Left ventricle myocardium superior (tissue), 1 donor: Measurements from ENCODE around the gene NOP10. TPM values are rescaled to one million over a fixed set of nuclear protein-coding genes. Genes with fewer than 3 reads are reported as not detected.
"Not testable (repeated sequence)": the region's sequence is repeated elsewhere in the genome, so short reads cannot be mapped to it uniquely, and the experiment has no call there.

Source experiments
- ATAC-seq: fragments of 200-7000 bp; cut with Tn5 transposase; one replicate; pipeline ENCODE4 v1.9.1; 2020; ENCODE audit warnings: mild to moderate bottlenecking, moderate library complexity
- DNase-seq: peaks from one replicate; pipeline ENCODE4 v3.0.0-alpha.2; 2020
- intact Hi-C: fragments of 100-400 bp; cut with micrococcal nuclease; formaldehyde crosslinking; loops from one replicate; pipeline ENCODE4 v1.11.0; 2022
- long read RNA-seq: library from polyadenylated mRNA; unstranded; transcript quantifications from one replicate; pipeline ENCODE4 v2.0.0, GENCODE V29; 2021
- total RNA-seq: library from RNA; stranded (reverse); fragmentation: NEBNext Ultra II Directional; extraction: Animal tissue kit (Norgen Biotek cat#: 25700); gene quantifications from one replicate; pipeline ENCODE4 v1.2.1, GENCODE V29; 2021
- donor health status: DM: no; HTN: yes; CAD: no; lungs with severe emphysema.

NOP10 gene
- total RNA-seq, result 146 TPM
- long read RNA-seq, transcript NOP10-201 (2 exons, 554 nt), result major isoform, 94 of 95 reads
- long read RNA-seq, partial matches to known transcripts, result 1 of 95 reads
- long read RNA-seq, other reads (novel, unspliced or antisense), result 0 of 95 reads

- intact Hi-C loops, result loop anchor here (10.0 kb wide), 1 partner anchor 98 kb away; no protein-coding TSS in a partner anchor
- ATAC-seq, result peak; percentile 95
Observed at GRCh38 chr15:34342737-34343575, at the start of gene NOP10, which contains the start of gene NUTM1. Gene NOP10 (minus strand): TSS chr15:34343136. CDS start chr15:34343073, 63 bp downstream. Gene NUTM1 (plus strand): TSS chr15:34343315. CDS start chr15:34343697, 382 bp downstream.

DNA sequence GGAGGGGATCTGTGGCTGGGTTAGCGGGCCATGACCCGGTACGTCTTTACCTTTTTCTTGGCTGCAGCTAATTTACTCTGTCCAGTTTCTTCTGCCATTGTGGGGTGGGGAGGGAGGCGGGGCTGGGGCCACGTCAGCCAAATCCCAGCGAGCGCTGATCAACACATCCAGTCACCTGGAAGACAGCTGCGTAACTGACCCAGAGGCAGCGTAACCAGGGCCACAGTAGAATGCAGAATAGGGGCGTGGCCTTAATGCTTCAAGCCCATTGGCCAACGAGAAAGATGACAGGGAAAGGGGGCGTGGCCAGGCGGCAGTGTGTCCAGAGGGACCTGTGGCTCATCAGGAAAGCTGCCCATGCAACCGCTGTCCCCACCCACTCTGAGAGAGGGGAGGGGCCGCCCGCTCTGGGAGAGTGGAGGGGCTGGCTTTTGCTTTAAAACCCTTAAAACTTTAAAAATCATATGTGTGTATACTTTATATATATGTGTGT, 46.7 kb upstream of the NOP10 start:
- DNase-seq, ATAC-seq, intact Hi-C loops: not testable (repeated sequence)

More at GRCh38 chr15:34342737-34343575, at the start of gene NOP10, which contains the start of gene NUTM1:
- DNase-seq, result peak; percentile 91

GRCh38 chr15:34381829-34382521, 39.0 kb upstream of the NOP10 start:
- DNase-seq, intact Hi-C loops: not testable (repeated sequence)
- peak; percentile 86 for ATAC-seq

- ATAC-seq, DNase-seq, intact Hi-C loops: not testable (repeated sequence)
Observed at GRCh38 chr15:34380491-34380890, 37.6 kb upstream of the NOP10 start.

- no peak for ATAC-seq
- intact Hi-C loops, result no loop called here
Observed at GRCh38 chr15:34376856-34377255, 33.9 kb upstream of the NOP10 start.

GRCh38 chr15:34375541-34375940, 32.6 kb upstream of the NOP10 start:
- intact Hi-C loops, ATAC-seq, DNase-seq: not testable (repeated sequence)

More at GRCh38 chr15:34376856-34377255, 33.9 kb upstream of the NOP10 start:
- no peak for DNase-seq

DNA sequence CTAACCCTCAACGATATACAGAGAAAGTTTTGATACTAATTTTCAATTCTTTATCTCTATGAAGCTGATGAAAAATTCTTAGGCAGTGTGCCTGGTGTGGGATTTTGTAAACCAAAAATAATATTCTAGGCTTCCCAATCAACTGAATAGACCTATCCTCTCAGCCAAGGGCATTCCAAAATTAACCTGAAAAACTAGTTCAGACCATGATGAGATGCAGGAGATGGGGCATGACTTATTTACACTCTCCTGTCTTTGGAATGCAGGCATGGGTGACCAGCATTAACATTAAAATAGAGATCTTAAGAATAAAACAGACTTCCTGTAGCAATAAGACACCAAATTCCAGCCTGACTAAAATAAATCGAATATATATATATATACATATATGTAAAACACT, 31.9 kb upstream of the NOP10 start:
- no peak for DNase-seq
- intact Hi-C loops, result no loop called here
- no peak for ATAC-seq

- DNase-seq (no peak), ATAC-seq (no peak)
- intact Hi-C loops, result no loop called here
Observed at GRCh38 chr15:34373951-34374350, 31.0 kb upstream of the NOP10 start.

DNA sequence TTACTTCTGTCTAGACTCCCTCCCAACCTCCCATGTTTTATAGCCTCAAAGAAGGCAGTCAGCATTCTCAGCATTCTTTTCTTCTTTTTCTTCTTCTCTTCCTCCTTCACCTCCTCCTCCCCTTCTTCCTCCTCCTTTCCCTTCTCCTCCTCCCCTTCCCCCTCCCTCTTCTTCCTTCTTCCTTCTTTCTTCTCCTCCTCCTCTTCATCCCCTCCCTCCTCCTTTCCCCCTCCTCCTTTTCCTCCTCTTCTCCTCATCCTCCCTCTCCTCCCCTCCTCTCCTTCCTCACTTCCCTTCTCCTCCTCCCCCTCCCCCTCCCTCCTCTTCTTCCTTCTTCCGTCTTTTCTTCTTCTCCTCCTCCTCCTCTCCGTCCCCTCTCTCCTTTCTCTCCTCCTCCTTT, 27.7 kb upstream of the NOP10 start:
- ATAC-seq (no peak), DNase-seq (no peak)
- intact Hi-C loops, result no loop called here

DNA sequence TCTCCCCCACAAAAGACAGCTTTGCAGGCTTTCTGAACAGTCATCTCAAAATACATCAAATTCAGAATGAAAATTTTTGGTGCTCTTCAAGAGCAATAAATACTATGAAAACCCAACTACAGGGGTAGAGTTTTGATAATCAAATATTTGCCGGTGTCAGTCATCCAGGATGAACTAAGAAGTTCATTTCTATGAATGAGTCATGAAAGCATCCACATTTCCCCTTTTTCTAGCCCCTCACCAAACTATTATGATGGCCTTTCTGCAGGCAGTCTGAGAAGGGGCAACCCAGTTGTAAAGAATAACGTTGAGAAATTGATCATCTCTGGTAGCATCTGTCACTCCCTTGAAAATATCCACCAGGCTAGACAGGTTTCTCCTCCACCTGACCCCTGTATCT, 27.2 kb upstream of the NOP10 start:
- intact Hi-C loops, result no loop called here
- ATAC-seq (no peak), DNase-seq (no peak)

GRCh38 chr15:34367101-34368081, 24.5 kb upstream of the NOP10 start, which contains the start of gene LPCAT4:
Gene LPCAT4 (minus strand): TSS chr15:34367196. CDS start chr15:34367100, 96 bp downstream.
- peak; percentile 94 for DNase-seq
- intact Hi-C loops, result no loop called here
- ATAC-seq, result peak; percentile 93

DNA sequence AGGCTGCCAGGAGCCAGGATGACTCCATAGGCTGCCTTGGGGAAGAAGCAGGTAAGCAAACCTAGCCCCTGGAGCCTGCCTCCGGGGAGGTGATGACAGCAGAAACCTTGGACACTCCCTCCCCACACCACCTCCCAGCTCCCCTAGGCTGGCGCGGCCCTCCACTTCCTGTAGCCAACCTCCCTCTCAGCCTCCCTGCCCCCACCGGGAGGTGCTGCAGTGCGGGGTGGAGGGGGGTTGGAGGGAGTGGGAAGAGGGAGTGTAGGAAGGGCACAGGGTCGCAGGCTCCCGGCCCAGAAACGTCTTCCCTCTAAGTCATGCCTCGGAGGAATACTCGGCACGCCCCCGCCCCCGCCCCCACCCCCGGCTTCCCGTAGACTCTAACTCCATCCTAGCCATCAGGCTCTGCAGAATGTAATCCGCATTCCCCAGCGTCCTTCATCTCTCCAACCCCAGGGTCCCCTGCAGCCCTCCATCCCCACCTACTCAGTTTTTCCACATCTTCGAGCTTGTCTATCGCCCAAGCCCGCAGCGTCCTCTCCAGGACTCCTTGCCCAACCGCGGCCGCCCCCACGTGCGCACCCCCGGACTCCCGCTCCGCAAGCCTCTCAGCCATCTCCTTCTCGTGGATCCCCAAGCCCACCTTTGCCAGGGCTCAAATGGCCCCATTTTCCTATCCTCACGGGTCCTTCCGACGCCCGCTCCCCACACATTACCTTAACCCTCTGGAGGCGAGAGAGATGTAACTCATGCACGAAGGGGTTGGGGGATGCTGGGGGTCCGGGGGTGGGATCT, 23.5 kb upstream of the NOP10 start:
- peak; percentile 83 for DNase-seq
- peak; percentile 72 for ATAC-seq
- intact Hi-C loops, result no loop called here

GRCh38 chr15:34365836-34366235, 22.9 kb upstream of the NOP10 start:
- DNase-seq (no peak), ATAC-seq (peak; percentile 30)
- intact Hi-C loops, result no loop called here

GRCh38 chr15:34365091-34365825, 22.3 kb upstream of the NOP10 start:
- intact Hi-C loops, result no loop called here
- ATAC-seq, result peak; percentile 14
- DNase-seq, result peak; percentile 69

DNA sequence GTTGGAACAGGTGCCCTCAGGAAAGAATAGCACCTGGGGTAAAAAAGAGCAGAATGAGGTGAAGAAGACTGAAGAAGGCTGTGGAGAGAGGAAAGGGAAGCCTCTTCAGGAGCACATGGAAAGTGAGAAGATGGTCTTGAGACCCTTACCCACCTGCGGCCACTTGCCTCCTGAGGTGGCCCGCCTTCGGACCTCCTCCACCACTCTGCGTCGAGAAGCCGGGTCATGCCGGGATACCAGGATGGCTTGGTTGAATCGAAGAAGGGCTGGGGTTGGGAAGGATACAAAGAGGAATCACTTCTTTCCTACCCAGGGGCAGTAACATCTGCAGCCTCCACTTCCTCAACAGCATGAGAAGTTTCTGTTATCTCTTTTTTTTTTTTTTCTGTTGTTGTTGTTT, 21.1 kb upstream of the NOP10 start:
- intact Hi-C loops, result no loop called here
- DNase-seq (no peak), ATAC-seq (no peak)

DNA sequence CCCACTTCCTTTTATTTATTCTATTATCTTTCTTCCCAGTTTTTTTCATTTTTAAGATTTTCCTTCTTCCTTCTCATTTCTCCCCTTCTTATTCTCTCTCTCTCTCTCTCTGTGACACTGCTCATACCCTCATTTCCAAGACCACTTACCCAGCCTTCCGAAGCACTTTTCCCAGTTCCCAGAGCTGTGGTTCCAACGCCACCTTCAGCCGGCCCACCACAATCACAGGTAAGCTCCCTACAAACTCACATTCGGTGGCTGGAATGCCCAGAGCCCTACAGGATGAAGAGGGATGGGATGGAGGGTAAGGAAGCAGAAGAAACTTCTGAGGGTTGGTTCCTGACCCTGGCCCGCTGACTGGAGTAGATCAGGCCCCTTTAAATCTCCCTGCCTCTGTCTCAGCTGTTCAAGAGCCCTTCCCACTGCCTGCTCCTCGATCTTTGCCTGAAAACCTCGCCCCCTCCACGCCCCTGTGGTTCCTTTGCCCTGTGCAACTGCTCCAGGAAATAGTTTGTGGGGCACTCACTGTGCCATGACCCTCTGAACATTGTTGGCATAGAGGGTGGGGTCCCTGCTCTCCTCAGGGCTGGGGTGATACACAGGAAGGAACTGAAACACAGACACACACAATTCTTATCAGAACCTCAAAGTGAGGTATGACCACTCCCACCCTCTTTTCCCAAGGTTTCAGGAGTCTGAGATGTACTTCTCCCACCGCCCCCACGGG, 19.3 kb upstream of the NOP10 start:
- intact Hi-C loops, result no loop called here
- DNase-seq (no peak), ATAC-seq (no peak)
